Thyroid gland (tissue), 4 donors: ENCODE data around the gene SYNE3. TPM values are rescaled to one million over a fixed set of nuclear protein-coding genes. Genes with fewer than 3 reads are reported as not detected.

Source experiments
- DNase-seq, 2 donors: peaks; one replicate each; pipeline ENCODE4 v3.0.0-alpha.2; 2019
- H3K27ac ChIP-seq, 3 donors: fragments of 200-600 bp; sonication (generic); 1 replicate in 2 of 3; 2 replicates in 1 of 3; pipeline ENCODE4 v1.5.1; 2016 to 2019; ENCODE audit warnings: mild to moderate bottlenecking in 1 of 3, moderate library complexity in 1 of 3
- H3K27me3 ChIP-seq: fragments of 200-600 bp; sonication (generic); one replicate; pipeline ENCODE4 v1.5.1; 2019
- H3K36me3 ChIP-seq, 2 donors: fragments of 200-600 bp; sonication (generic); one replicate each; pipeline ENCODE4 v1.5.1; 2016 to 2019
- H3K4me1 ChIP-seq, 2 donors: fragments of 200-600 bp; sonication (generic); one replicate each; pipeline ENCODE4 v1.5.1; 2017 to 2019
- H3K4me3 ChIP-seq, 3 donors: fragments of 200-600 bp; sonication (generic); replicated peaks in 1 of 3; 1 replicate in 2 of 3; 2 replicates in 1 of 3; pipeline ENCODE4 v1.5.1; 2016; ENCODE audit warnings: mild to moderate bottlenecking in 1 of 3
- H3K9me3 ChIP-seq: fragments of 200-600 bp; sonication (generic); one replicate; pipeline ENCODE4 v1.5.1; 2017
- CTCF ChIP-seq, 6 experiments: fragments of 200-600 bp in 3 of 6; fragments of 450-650 bp in 3 of 6; sonication (generic) in 3 of 6; IDR thresholded peaks; one replicate each; pipeline ENCODE4 v1.5.1; 2016 to 2019; ENCODE audit warnings: antibody characterized with exemption in 6 of 6, mild to moderate bottlenecking in 2 of 6, inconsistent platforms in 1 of 6, moderate library complexity in 1 of 6
- POLR2A ChIP-seq, 2 donors: fragments of 450-650 bp; IDR thresholded peaks; one replicate each; pipeline ENCODE4 v1.6.1; 2017; ENCODE audit warnings: antibody characterized with exemption in 2 of 2, mild to moderate bottlenecking in 2 of 2, moderate library complexity in 1 of 2
- WGBS, 2 donors: methylation state at CpG; one replicate each; pipeline ENCODE4 v1.1.5; 2017; 5-methylcytosine and 5-hydroxymethylcytosine counted together
- intact Hi-C: fragments of 100-400 bp; cut with DNase I; formaldehyde crosslinking; loops from one replicate; pipeline ENCODE4 v1.15.1; 2023
- total RNA-seq, 4 donors: library from RNA; depleted of rRNA; stranded (reverse); fragments of >200 nt; gene quantifications; one replicate each; pipeline ENCODE4 v1.2.3, GENCODE V29; 2016

The SYNE3 gene
- total RNA-seq: 10 to 100 TPM in 3 of 4 donors, 1 to 10 TPM in 1; 9.7 to 21.9 (median 17.6) TPM

GRCh38 chr14:95516554-95517181, at the start of gene SYNE3:
Gene SYNE3, minus strand, starts transcription at chr14:95516650. Its CDS starts 40,829 bp downstream, at chr14:95475821.
- H3K4me3 ChIP-seq: peak within 1 kb of the TSS; percentile 32 to 53 (median 38)
- intact Hi-C loops: loop anchor here (5.0 kb wide), 1 partner anchor 69 kb away; no protein-coding TSS in a partner anchor
- H3K36me3 ChIP-seq: no peaks in the 10 kb centered on the region
- no peak for TF ChIP-seq CTCF (IDR thresholded peaks at IDR 0.05)
- no peak for TF ChIP-seq POLR2A (IDR thresholded peaks at IDR 0.05)
- H3K27me3 ChIP-seq: no peaks in the 10 kb centered on the region
- peak within 1 kb of the TSS; percentile 49 to 84 (median 80) for H3K27ac ChIP-seq
- DNase-seq: peak; percentile 53
- peaks cover 28 to 54% of the 10 kb centered on the region in 2 donors for H3K4me1 ChIP-seq
- no peaks in the 10 kb centered on the region for H3K9me3 ChIP-seq
- 26 to 35% methylated on average over 14 to 19 of the region's 60 CpGs for WGBS, 2 donors

GRCh38 chr14:95564060-95564459, 47.6 kb upstream of the SYNE3 start:
- intact Hi-C loops: loop anchor here (5.0 to 10.0 kb wide), 2 partner anchors 201 to 428 kb away; no protein-coding TSS in a partner anchor
- Histone ChIP-seq H3K4me1 (no peaks in the 10 kb centered on the region), H3K4me3 (no peak overlapping the region), H3K27me3 (no peaks in the 10 kb centered on the region), H3K36me3 (no peaks in the 10 kb centered on the region), H3K9me3 (no peaks in the 10 kb centered on the region), H3K27ac (no peak overlapping the region)
- DNase-seq: no peak
- 61 to 71% methylated on average over 3 to 4 of the region's 4 CpGs for WGBS, 2 donors
- TF ChIP-seq CTCF (IDR thresholded peaks at IDR 0.05) (no peak), POLR2A (IDR thresholded peaks at IDR 0.05) (no peak)

- Histone ChIP-seq H3K36me3 (no peaks in the 10 kb centered on the region), H3K27ac (no peak overlapping the region), H3K4me1 (no peaks in the 10 kb centered on the region), H3K27me3 (no peaks in the 10 kb centered on the region), H3K4me3 (no peak overlapping the region), H3K9me3 (no peaks in the 10 kb centered on the region)
- DNase-seq: peak; percentile 37 to 65
- TF ChIP-seq POLR2A (IDR thresholded peaks at IDR 0.05): no peak
- TF ChIP-seq CTCF (IDR thresholded peaks at IDR 0.05): no peak
- intact Hi-C loops: loop anchor here (5.0 to 10.0 kb wide), 2 partner anchors 202 to 429 kb away; no protein-coding TSS in a partner anchor
- WGBS, 2 donors: 63 to 69% methylated on average over 17 to 18 of the region's 18 CpGs
Measured at GRCh38 chr14:95562892-95563685, 46.6 kb upstream of the SYNE3 start.

- H3K4me1 ChIP-seq: no peaks in the 10 kb centered on the region
- no peaks in the 10 kb centered on the region for H3K9me3 ChIP-seq
- TF ChIP-seq POLR2A (IDR thresholded peaks at IDR 0.05) (no peak), CTCF (IDR thresholded peaks at IDR 0.05) (peak; percentile 91 to 100 (median 98))
- H3K4me3 ChIP-seq: no peak overlapping the region
- H3K27me3 ChIP-seq: no peaks in the 10 kb centered on the region
- intact Hi-C loops: loop anchor here (5.0 to 10.0 kb wide), 2 partner anchors 204 to 431 kb away; no protein-coding TSS in a partner anchor
- peak; percentile 89 to 95 for DNase-seq
- H3K36me3 ChIP-seq: no peaks in the 10 kb centered on the region
- no peak overlapping the region for H3K27ac ChIP-seq
- WGBS, 2 donors: 9 to 13% methylated on average over 14 of the region's 14 CpGs
Measured at GRCh38 chr14:95561001-95561412, 44.6 kb upstream of the SYNE3 start.
